PC-3 (cell line): ENCODE measurements around the gene CCDC178.

ENCODE experiments used
- CTCF ChIP-seq: fragments of 300-600 bp; sonication (generic); conservative IDR thresholded peaks from 2 replicates; pipeline ENCODE4 v1.5.1; 2017; ENCODE audit warnings: antibody characterized with exemption, low read depth, mild to moderate bottlenecking, low read length
- EZH2 ChIP-seq: fragments of 300-600 bp; sonication (generic); IDR thresholded peaks from one replicate; pipeline ENCODE4 v1.6.1; 2017; ENCODE audit warnings: antibody characterized with exemption, mild to moderate bottlenecking, low read length; ENCODE audit not compliant: unreplicated experiment
- EZH2phosphoT487 ChIP-seq: fragments of 300-600 bp; sonication (generic); IDR thresholded peaks from 2 replicates; pipeline ENCODE4 v1.6.1; 2018; ENCODE audit warnings: mild to moderate bottlenecking, antibody characterized with exemption, low read length, borderline replicate concordance

GRCh38 chr18:33291539-33291938 lies 149.0 kb downstream of the CCDC178 start:
- TF ChIP-seq CTCF (no peak), EZH2 (no peak), EZH2phosphoT487 (no peak)
